Activated naive CD8-positive, alpha-beta T cell (primary cell): Measurements from ENCODE around the gene SLC2A2.

ENCODE experiments used
- H3K27ac Mint-ChIP-seq: one replicate; pipeline ENCODE4 v1.8.0; 2021; ENCODE audit warnings: mixed read lengths
- H3K27me3 Mint-ChIP-seq: one replicate; pipeline ENCODE4 v1.8.0; 2021; ENCODE audit warnings: mixed read lengths
- H3K36me3 Mint-ChIP-seq: one replicate; pipeline ENCODE4 v1.8.0; 2021; ENCODE audit warnings: mixed read lengths
- H3K4me1 Mint-ChIP-seq: one replicate; pipeline ENCODE4 v1.8.0; 2021; ENCODE audit warnings: low read depth, mixed read lengths
- H3K4me3 Mint-ChIP-seq: one replicate; pipeline ENCODE4 v1.8.0; 2021; ENCODE audit warnings: mild to moderate bottlenecking, mixed read lengths
- H3K9me3 Mint-ChIP-seq: one replicate; pipeline ENCODE4 v1.8.0; 2021; ENCODE audit warnings: low read depth, mixed read lengths

The SLC2A2 gene

DNA sequence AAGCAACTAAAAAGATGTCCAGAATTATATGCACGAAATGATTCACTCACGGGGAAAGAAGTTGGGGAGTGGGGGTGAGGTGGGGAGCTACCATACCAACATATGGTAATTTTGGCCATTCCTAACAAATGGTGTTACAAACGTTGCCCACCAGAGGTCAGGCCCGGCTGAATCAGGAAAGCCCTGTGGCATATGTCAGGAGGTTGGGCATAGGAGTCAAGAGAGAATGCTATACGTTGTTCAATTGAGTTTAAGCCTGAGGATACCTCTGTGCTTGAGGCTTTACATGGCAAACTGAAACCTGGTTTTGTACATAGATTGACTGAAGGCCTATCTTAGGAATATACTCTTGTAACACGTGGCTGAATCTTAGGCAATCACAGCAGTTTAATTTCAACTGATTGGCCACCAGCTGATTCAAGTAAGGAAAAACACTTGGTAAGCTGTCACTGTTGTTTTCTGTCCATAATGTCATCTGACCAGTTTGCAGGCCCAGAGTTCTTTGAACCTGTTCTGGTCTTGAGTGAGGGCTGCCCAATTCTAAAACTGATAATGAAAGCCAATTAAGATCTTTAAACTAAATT, 23.4 kb upstream of the SLC2A2 start:
- Mint-ChIP-seq H3K27me3 (peaks cover 7% of the 10 kb centered on the region), H3K36me3 (no peaks in the 10 kb centered on the region)

DNA sequence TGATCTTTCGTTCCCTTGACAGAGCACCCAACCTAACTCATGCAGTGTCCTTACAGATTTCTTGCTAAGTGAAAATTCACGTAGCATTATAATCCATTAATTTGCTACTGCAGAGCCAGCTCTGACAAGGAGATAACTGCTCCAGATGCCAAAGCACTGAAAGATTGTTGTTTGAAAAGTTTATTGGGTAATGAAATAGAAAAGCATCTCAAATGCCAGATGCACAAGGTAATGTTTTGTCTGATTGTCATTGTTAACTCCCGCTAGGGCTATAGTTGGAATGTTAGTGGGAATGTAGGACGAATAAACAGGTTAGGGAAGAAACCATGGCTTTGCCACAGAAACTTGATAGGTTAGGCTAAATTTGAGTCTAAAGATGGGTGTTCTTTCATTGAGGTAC, 20.2 kb upstream of the SLC2A2 start:
- no peak overlapping the region for H3K27ac Mint-ChIP-seq
- H3K27me3 Mint-ChIP-seq, result peaks cover 19% of the 10 kb centered on the region
- no peak overlapping the region for H3K4me3 Mint-ChIP-seq
- no peaks in the 10 kb centered on the region for H3K4me1 Mint-ChIP-seq
- no peaks in the 10 kb centered on the region for H3K36me3 Mint-ChIP-seq
- H3K9me3 Mint-ChIP-seq, result no peaks in the 10 kb centered on the region

More for the DNA sequence above, 23.4 kb upstream of the SLC2A2 start:
- Mint-ChIP-seq H3K4me1 (no peaks in the 10 kb centered on the region), H3K27ac (no peak overlapping the region), H3K9me3 (peaks cover 3% of the 10 kb centered on the region), H3K4me3 (no peak overlapping the region)

DNA sequence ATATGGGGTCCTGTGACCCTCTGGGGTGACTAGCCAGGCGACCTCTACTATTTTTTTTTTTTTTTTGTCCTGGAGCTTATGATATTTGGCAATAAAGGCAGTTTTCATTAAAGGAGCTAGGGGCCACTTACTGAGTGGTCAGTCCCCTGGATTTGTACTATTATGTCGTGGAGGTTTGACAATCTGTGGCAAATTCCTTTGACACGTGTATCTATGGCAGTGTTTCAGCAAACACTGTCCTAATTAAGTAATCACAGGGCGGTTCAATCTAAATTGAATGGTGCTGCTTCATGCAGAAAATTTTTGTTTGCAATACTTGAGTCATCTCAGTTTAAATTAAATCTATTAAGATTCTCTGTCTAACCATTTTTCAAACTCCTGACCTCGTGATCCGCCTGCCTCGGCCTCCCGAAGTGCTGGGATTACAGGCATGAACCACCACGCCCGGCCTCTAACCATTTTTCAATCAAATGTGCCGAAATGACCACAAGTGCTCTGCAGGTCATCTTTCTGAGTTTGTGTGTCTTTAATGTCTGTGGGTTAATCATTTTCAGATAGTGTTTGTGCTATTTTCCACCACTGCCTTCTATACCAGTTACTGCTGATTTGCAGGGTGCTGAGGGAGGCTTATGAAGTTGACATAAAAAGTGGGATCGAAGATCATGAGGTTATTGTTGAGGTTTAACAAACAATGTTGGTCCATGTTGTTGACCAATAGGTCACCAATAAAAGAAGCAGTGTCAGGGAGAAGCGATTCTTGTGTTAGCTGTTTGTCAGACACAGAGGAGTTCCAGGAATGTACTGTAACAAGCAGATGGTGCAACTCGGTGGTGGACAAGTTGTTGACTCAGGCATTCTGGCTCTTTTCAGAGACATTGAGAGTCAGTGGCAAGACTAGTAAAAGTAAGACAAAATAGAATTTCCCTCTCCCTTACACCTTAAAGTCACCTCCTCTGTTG, 18.6 kb upstream of the SLC2A2 start:
- Mint-ChIP-seq H3K27me3 (peaks cover 19% of the 10 kb centered on the region), H3K27ac (no peak overlapping the region), H3K4me1 (no peaks in the 10 kb centered on the region), H3K36me3 (no peaks in the 10 kb centered on the region), H3K9me3 (no peaks in the 10 kb centered on the region), H3K4me3 (no peak overlapping the region)

DNA sequence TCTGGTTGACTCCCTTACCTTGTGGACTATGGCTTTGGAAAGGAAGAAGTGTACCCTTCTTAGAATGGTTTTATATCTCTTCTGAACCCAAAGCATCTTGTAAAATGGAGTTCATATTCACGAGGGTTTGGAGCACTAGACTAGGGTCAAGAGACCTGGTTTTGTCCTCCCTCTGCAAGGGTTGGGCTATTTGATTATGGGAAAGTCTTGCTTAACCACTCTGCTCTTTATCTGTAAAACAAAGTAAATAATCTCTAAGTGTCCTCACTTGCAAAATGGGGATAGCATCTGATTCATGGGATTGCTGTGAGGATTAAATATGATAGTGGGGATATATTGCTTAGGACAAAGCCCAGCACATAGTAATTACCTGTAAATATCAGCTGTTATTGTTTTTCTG, 17.9 kb upstream of the SLC2A2 start:
- Mint-ChIP-seq H3K27ac (no peak overlapping the region), H3K9me3 (no peaks in the 10 kb centered on the region), H3K4me1 (no peaks in the 10 kb centered on the region), H3K36me3 (no peaks in the 10 kb centered on the region), H3K4me3 (no peak overlapping the region), H3K27me3 (peaks cover 19% of the 10 kb centered on the region)

DNA sequence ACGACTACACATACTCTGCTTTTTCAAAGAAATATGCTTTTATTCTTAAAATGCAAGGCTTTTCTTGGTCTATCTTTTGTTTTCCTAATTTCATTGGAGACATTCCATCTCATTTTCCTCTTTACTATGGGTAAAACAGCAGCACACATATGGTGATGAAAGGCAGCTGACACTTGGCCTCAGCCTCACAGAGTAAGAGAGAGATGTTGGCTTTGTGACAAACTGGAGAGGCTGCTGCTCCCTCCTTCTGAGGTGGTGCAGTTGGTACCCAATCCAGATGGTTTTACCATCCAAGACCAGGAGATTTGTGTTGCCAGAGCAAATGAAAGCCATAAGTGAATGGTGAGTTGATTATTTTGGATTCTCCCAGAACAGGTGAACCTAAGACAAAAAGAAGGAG, 13.2 kb upstream of the SLC2A2 start:
- Mint-ChIP-seq H3K27ac (no peak overlapping the region), H3K27me3 (peaks cover 21% of the 10 kb centered on the region), H3K4me1 (no peaks in the 10 kb centered on the region), H3K4me3 (no peak overlapping the region), H3K36me3 (no peaks in the 10 kb centered on the region), H3K9me3 (no peaks in the 10 kb centered on the region)

DNA sequence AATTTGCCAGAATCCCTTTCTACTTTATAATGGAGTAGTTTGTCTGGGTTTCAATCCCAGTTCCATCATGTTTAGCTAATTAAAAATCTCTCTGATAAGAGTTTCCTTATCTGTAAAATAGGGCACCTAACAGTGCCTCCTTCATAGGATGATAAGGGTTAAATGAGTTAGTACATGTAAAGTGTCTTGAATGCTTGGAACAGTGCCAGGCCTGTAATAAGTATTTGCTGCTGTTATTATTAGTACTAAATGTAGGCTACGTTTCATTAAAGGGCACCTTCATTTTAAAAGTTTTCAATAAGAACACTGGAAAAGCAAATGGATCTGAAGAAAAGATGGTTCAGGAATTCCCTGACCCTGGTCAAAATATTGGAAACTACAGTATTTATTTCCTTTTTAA, 11.8 kb upstream of the SLC2A2 start:
- no peak overlapping the region for H3K27ac Mint-ChIP-seq
- no peaks in the 10 kb centered on the region for H3K36me3 Mint-ChIP-seq
- no peaks in the 10 kb centered on the region for H3K9me3 Mint-ChIP-seq
- no peaks in the 10 kb centered on the region for H3K4me1 Mint-ChIP-seq
- H3K27me3 Mint-ChIP-seq, result peaks cover 13% of the 10 kb centered on the region
- H3K4me3 Mint-ChIP-seq, result no peak overlapping the region

DNA sequence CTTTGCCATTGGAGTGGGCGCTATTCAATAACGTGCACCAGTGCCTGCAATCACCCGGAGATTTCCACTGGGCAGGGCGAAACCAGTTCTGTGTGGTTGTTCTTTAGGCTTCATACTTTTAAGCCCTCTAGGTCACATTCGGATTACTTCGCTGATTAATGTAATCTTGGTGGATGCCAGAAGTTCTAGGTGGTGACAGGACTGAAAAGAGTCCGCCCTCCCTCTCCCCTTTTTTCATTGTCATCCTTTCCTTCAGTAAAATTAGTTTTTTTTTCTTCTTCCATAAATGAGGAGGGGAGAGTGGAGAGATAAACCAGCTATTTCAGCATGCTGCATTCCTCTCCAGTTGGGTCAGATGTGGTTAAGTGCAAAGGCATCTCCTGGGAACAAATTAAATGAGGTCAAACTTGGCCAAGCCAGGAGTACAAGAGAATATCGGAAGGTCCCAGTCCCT, 2.3 kb upstream of the SLC2A2 start:
- no peaks in the 10 kb centered on the region for H3K4me1 Mint-ChIP-seq
- no peak overlapping the region for H3K27ac Mint-ChIP-seq
- H3K4me3 Mint-ChIP-seq, result no peak overlapping the region
- no peaks in the 10 kb centered on the region for H3K9me3 Mint-ChIP-seq
- peaks cover 22% of the 10 kb centered on the region for H3K27me3 Mint-ChIP-seq
- no peaks in the 10 kb centered on the region for H3K36me3 Mint-ChIP-seq

DNA sequence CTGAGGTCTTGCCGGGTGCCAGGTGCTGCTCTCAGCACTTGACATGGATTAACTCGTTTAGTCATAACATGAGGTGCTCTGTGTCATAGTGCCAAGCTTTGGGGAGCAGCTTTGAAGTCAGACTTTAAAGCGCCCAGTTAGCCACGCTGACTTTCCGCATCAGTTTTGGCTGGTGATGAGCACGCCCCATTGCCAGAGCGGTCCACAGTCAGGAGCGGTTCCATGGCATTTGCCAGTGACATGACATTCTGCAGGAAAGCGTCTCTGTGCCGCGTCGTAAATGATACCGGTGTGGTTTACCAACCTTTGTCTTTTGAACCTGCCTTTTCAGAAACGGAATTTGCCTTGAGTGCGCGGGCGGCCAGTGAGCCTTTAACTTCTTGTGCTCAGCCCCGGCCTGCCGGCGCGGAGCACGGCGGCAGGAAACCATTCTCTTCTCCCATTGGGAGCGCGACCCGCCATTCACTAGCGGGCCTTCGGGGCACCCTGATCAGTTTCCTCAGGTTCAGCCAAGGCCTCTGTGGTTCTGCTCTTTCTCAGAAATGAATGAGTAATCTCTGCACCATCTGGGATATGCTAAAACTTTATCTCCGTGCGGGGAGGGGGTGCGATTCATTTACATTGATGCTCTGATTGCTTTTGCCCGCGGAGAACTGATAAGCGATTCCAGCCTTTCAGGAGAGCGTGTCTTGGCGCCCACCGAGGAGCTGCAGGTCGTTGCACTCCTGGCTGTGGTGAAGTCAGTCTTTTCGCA, 1.7 kb upstream of the SLC2A2 start:
- no peaks in the 10 kb centered on the region for H3K36me3 Mint-ChIP-seq
- H3K27me3 Mint-ChIP-seq, result peaks cover 22% of the 10 kb centered on the region
- H3K4me1 Mint-ChIP-seq, result no peaks in the 10 kb centered on the region
- H3K4me3 Mint-ChIP-seq, result no peak overlapping the region
- H3K9me3 Mint-ChIP-seq, result no peaks in the 10 kb centered on the region
- peak overlapping the region; percentile 36 for H3K27ac Mint-ChIP-seq

DNA sequence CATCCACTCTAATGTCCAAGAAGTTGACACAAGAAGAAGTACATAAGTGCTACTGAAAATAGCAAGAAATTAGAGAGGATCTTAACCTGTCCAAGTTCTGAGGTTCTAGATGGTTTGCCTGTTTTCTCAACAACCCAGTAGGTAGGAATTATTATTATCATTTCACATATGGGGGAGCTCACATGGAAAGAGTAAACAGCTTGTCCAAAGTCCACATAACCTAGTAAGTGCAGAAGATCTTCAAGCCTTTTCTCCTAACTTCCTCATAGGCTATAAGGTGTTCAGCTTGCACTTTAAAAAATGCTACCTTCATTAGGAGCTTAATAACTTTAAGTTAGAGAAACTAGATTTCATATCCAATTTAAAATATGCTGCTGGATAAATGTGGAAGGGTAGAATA, 3.0 kb downstream of the SLC2A2 start:
- no peak overlapping the region for H3K4me3 Mint-ChIP-seq
- peaks cover 24% of the 10 kb centered on the region for H3K27me3 Mint-ChIP-seq
- no peak overlapping the region for H3K27ac Mint-ChIP-seq
- no peaks in the 10 kb centered on the region for H3K9me3 Mint-ChIP-seq
- H3K4me1 Mint-ChIP-seq, result no peaks in the 10 kb centered on the region
- H3K36me3 Mint-ChIP-seq, result no peaks in the 10 kb centered on the region

DNA sequence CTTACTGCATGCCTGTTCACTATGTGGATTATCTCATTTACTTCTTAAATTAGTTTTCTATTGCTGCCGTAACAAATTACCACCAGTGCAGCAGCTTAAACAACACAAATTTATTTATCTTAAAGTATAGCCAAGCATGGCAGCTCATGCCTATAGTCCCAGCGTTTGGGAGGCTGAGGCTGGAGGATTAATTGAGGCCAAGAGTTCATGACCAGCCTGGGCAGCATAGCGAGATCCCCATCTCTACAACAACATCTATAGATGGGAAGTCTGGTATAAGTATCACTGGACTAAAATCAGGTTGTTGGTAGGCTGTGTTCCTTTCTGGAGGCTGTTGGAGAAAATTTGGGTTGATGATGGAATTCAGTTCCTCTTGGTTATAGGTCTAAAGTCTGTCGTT, 5.1 kb downstream of the SLC2A2 start:
- H3K36me3 Mint-ChIP-seq, result no peaks in the 10 kb centered on the region
- H3K27me3 Mint-ChIP-seq, result peaks cover 20% of the 10 kb centered on the region
- H3K4me1 Mint-ChIP-seq, result no peaks in the 10 kb centered on the region
- H3K4me3 Mint-ChIP-seq, result no peak overlapping the region
- no peaks in the 10 kb centered on the region for H3K9me3 Mint-ChIP-seq
- no peak overlapping the region for H3K27ac Mint-ChIP-seq

DNA sequence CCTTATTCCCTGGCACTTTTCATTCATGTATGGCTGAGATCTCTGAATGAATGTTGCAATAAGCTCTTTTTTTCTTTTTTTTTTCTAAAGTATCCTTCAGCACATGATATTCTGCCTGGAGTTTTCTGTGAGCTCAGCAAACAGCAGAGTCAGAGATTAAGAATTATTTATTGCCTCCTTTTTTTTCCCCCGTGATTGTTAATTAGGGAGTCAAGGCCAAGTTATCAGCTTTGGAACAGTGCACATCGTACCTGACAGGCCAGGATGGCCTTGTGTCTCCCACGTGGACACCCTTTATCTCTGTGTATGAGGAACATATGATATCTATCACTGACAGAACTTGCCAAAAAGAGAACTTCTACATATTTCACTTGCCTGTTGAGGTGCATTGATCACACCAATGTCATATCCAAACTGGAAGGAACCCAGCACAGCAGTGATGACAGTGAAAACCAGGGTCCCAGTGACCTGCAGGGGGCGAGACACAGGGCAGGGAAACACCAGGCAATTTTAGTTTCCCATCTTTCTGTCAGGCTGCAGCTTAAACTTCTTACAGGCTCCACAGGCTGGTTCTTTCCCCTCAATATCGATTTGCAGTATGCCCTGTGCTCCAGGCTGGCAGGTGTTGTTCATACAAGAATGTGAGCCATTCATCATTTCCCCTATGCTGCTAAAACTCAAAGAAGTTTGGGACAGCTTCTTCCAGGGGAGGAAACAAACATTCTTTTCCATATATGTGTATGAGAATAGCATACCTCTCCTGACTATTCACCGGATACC, 8.2 kb downstream of the SLC2A2 start:
- Mint-ChIP-seq H3K27ac (no peak overlapping the region), H3K9me3 (no peaks in the 10 kb centered on the region), H3K27me3 (peaks cover 9% of the 10 kb centered on the region), H3K4me3 (no peak overlapping the region), H3K36me3 (no peaks in the 10 kb centered on the region), H3K4me1 (no peaks in the 10 kb centered on the region)

DNA sequence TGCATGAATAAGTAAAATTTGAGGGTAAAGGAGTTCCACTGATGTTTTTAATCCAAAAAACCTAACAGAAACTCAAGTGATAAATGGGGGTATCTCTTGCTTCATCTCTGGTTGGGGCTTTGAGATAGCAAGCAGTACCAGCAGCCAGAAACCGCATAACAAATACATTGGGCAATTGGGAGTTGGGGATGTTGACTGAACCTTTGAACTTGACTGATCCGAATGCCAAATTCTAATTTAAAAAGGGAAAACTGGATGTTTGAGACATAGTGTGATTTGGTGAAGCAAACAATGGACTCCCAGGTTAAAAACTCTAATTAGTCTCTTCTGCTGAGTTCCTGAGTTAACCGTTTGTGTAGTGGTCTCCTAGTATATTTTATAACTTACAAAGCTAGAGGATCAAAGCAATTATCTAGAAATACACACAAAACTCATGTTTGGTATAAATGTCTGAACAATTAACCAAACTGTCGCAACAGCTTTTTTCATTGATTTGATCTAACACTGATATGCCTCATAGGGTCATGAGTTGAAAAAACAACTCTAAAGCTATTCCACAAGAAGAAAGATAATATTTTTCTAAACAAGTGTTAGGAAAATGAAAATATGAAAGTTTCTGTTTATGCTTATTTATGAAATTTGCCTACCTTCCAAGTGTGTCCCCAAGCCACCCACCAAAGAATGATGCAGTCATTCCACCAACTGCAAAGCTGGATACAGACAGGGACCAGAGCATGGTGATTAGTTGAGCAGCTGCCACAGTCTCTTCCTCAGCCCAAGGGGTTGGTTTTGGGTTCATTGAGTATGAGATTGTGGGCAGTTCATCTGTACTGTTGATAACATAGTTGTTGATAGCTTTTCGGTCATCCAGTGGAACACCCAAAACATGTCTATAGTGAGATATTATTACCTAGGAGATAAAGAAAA, 12.4 kb downstream of the SLC2A2 start:
- H3K4me1 Mint-ChIP-seq, result no peaks in the 10 kb centered on the region
- H3K27ac Mint-ChIP-seq, result no peak overlapping the region
- H3K27me3 Mint-ChIP-seq, result peaks cover 8% of the 10 kb centered on the region
- H3K9me3 Mint-ChIP-seq, result no peaks in the 10 kb centered on the region
- H3K4me3 Mint-ChIP-seq, result no peak overlapping the region
- no peaks in the 10 kb centered on the region for H3K36me3 Mint-ChIP-seq

DNA sequence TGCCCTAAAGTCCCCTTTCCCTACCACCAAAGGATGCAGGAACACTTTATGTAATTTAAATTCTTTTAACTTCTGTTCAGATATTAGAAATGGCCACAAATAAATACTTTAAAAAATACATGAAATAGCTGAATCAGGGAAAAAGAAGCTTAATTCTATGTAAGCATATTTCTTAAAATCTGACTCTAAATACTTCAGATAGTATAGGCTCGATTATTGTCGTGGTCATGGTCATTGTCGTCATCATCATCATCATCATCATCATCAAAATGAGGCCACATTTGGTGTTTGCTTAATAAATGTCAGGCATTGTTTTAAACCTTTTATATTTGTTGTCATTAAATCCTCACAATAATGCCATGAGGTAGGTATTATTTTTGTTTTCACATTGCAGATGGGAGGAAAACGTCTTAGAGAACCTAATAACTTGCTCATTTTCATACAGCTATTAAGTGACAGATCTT, 14.6 kb downstream of the SLC2A2 start:
- H3K36me3 Mint-ChIP-seq, result no peaks in the 10 kb centered on the region

More for the DNA sequence above, 14.6 kb downstream of the SLC2A2 start:
- Mint-ChIP-seq H3K4me1 (no peaks in the 10 kb centered on the region), H3K4me3 (no peak overlapping the region), H3K27me3 (peaks cover 4% of the 10 kb centered on the region), H3K27ac (no peak overlapping the region), H3K9me3 (no peaks in the 10 kb centered on the region)
